DMS79 (cell line): ENCODE data around the gene KCNQ5.
"Not testable (repeated sequence)": the region's sequence is repeated elsewhere in the genome, so short reads cannot be mapped to it uniquely, and the experiment has no call there.

Experiments used
- DNase-seq: peaks from one replicate; lab custom pipeline; 2025; lab: John Stamatoyannopoulos, UW

Gene KCNQ5

GRCh38 chr6:72953971-72954381 lies 332.1 kb downstream of the KCNQ5 start:
- no peak for DNase-seq

GRCh38 chr6:72954716-72955115 lies 332.9 kb downstream of the KCNQ5 start:
- DNase-seq: no peak

GRCh38 chr6:72955666-72956065 lies 333.8 kb downstream of the KCNQ5 start:
- DNase-seq: no peak

- no peak for DNase-seq
Observed at GRCh38 chr6:72956272-72956671, 334.4 kb downstream of the KCNQ5 start.

- no peak for DNase-seq
Observed at GRCh38 chr6:72959821-72960220, 338.0 kb downstream of the KCNQ5 start.

- no peak for DNase-seq
Observed at GRCh38 chr6:72963946-72964345, 342.1 kb downstream of the KCNQ5 start.

- DNase-seq: no peak
Observed at GRCh38 chr6:72966628-72967280, 344.9 kb downstream of the KCNQ5 start.

GRCh38 chr6:72967329-72967728 lies 345.5 kb downstream of the KCNQ5 start:
- no peak for DNase-seq

GRCh38 chr6:72968704-72969103 lies 346.8 kb downstream of the KCNQ5 start:
- DNase-seq: no peak

- DNase-seq: no peak
Observed at GRCh38 chr6:72969666-72970065, 347.8 kb downstream of the KCNQ5 start.

GRCh38 chr6:72972579-72972978 lies 350.7 kb downstream of the KCNQ5 start:
- DNase-seq: no peak

- DNase-seq: no peak
Observed at GRCh38 chr6:72974276-72974675, 352.4 kb downstream of the KCNQ5 start.

- no peak for DNase-seq
Observed at GRCh38 chr6:72975352-72975752, 353.5 kb downstream of the KCNQ5 start.

GRCh38 chr6:72976484-72976883 lies 354.6 kb downstream of the KCNQ5 start:
- no peak for DNase-seq

- DNase-seq: no peak
Observed at GRCh38 chr6:72977114-72977513, 355.2 kb downstream of the KCNQ5 start.

GRCh38 chr6:72978808-72979207 lies 356.9 kb downstream of the KCNQ5 start:
- not testable (repeated sequence) for DNase-seq

GRCh38 chr6:72984189-72984831 lies 362.4 kb downstream of the KCNQ5 start:
- DNase-seq: not testable (repeated sequence)

GRCh38 chr6:72984981-72985665 lies 363.3 kb downstream of the KCNQ5 start:
- DNase-seq: no peak

- DNase-seq: no peak
Observed at GRCh38 chr6:72987301-72987700, 365.4 kb downstream of the KCNQ5 start.

GRCh38 chr6:72999995-73000394 lies 378.1 kb downstream of the KCNQ5 start:
- DNase-seq: no peak

- DNase-seq: no peak
Observed at GRCh38 chr6:73000460-73000859, 378.6 kb downstream of the KCNQ5 start.

- no peak for DNase-seq
Observed at GRCh38 chr6:73002588-73002987, 380.7 kb downstream of the KCNQ5 start.

- DNase-seq: no peak
Observed at GRCh38 chr6:73003302-73003701, 381.4 kb downstream of the KCNQ5 start.
